ENCODE results near the gene GOSR1.

- TF ChIP-seq MYC (IDR thresholded peaks at IDR 0.05; ENCODE audit: low read depth, low read length) = no peak
- TF ChIP-seq CTCF (IDR thresholded peaks at IDR 0.05; ENCODE audit: extremely low read depth in 1 of 2, insufficient read depth in 1 of 2, low read depth in 1 of 2, low read length in 2 of 2) = no peak
- TF ChIP-seq EZH2 (IDR thresholded peaks at IDR 0.05; ENCODE audit: borderline replicate concordance, low read depth, low read length, severe bottlenecking) = no peak
- TF ChIP-seq POLR2A (IDR thresholded peaks at IDR 0.05; ENCODE audit: low read depth, low read length) = no peak
- no peak for TF ChIP-seq MAX (IDR thresholded peaks at IDR 0.05; ENCODE audit: insufficient read depth, insufficient read length)
- no peak for TF ChIP-seq FOS (IDR thresholded peaks at IDR 0.05; ENCODE audit: borderline replicate concordance, insufficient read depth, low read length)
- TF ChIP-seq JUN (IDR thresholded peaks at IDR 0.05; ENCODE audit: borderline replicate concordance, insufficient read depth, insufficient read length, low read depth) = no peak
Measured at GRCh38 chr17:30567231-30568116, 90.3 kb downstream of the GOSR1 start.
